ENCODE results near the gene SCNN1B. TPM values are rescaled to one million over a fixed set of nuclear protein-coding genes. Genes with fewer than 3 reads are reported as not detected.

Gene SCNN1B
- total and polyA plus RNA-seq, 3 experiments from 2014 or later: not detected

- H3K4me1 Mint-ChIP-seq: no peaks in the 10 kb centered on the region
Observed at GRCh38 chr16:23342083-23342640, 40.1 kb downstream of the SCNN1B start.

GRCh38 chr16:23343643-23344612 lies 41.8 kb downstream of the SCNN1B start:
- H3K4me1 Mint-ChIP-seq: no peaks in the 10 kb centered on the region
- DNase-seq: no peak
- Histone ChIP-seq H3K36me3 (ENCODE audit: insufficient read depth, low read length) (no peaks in the 10 kb centered on the region), H3K4me1 (ENCODE audit: insufficient read depth, low read length) (no peaks in the 10 kb centered on the region), H3K27ac (ENCODE audit: low read depth, low read length) (no peak overlapping the region), H3K4me3 (ENCODE audit: low read length) (no peak overlapping the region), H3K27me3 (ENCODE audit: insufficient read depth, low read length, poor library complexity, severe bottlenecking) (no peaks in the 10 kb centered on the region), H3K9me3 (ENCODE audit: low read length) (no peaks in the 10 kb centered on the region)
- POLR2A ChIA-PET: no interaction called here
- CTCF ChIA-PET: no interaction called here
- H3K36me3 Mint-ChIP-seq: no peaks in the 10 kb centered on the region
- H3K4me3 Mint-ChIP-seq: no peak overlapping the region
- peaks cover 0 to 4% (median 0%) of the 10 kb centered on the region in 5 donors for H3K9me3 Mint-ChIP-seq
- peaks cover 10 to 11% of the 10 kb centered on the region in 2 donors for H3K27me3 Mint-ChIP-seq
- H3K27ac Mint-ChIP-seq: no peak overlapping the region

More at GRCh38 chr16:23342083-23342640, 40.1 kb downstream of the SCNN1B start:
- no peaks in the 10 kb centered on the region for H3K9me3 ChIP-seq (ENCODE audit: low read length)
- peaks cover 6 to 7% of the 10 kb centered on the region in 2 donors for H3K27me3 Mint-ChIP-seq
- POLR2A ChIA-PET: no interaction called here
- H3K9me3 Mint-ChIP-seq: peaks cover 0 to 4% (median 0%) of the 10 kb centered on the region in 5 donors
- H3K27ac Mint-ChIP-seq: no peak overlapping the region
- no peak overlapping the region for H3K4me3 Mint-ChIP-seq
- H3K27me3 ChIP-seq (ENCODE audit: insufficient read depth, low read length, poor library complexity, severe bottlenecking): no peaks in the 10 kb centered on the region
- no peaks in the 10 kb centered on the region for H3K36me3 Mint-ChIP-seq
- H3K4me1 ChIP-seq (ENCODE audit: insufficient read depth, low read length): no peaks in the 10 kb centered on the region
- no peak overlapping the region for H3K4me3 ChIP-seq (ENCODE audit: low read length)
- CTCF ChIA-PET: no interaction called here
- no peaks in the 10 kb centered on the region for H3K36me3 ChIP-seq (ENCODE audit: insufficient read depth, low read length)
- no peak overlapping the region for H3K27ac ChIP-seq (ENCODE audit: low read depth, low read length)
- no peak for DNase-seq

- H3K27ac Mint-ChIP-seq: no peak overlapping the region
- peaks cover 0 to 2% (median 0%) of the 10 kb centered on the region in 5 donors for H3K9me3 Mint-ChIP-seq
- Histone ChIP-seq H3K27me3 (ENCODE audit: insufficient read depth, low read length, poor library complexity, severe bottlenecking) (no peaks in the 10 kb centered on the region), H3K4me3 (ENCODE audit: low read length) (no peak overlapping the region), H3K27ac (ENCODE audit: low read depth, low read length) (no peak overlapping the region), H3K36me3 (ENCODE audit: insufficient read depth, low read length) (no peaks in the 10 kb centered on the region), H3K4me1 (ENCODE audit: insufficient read depth, low read length) (no peaks in the 10 kb centered on the region), H3K9me3 (ENCODE audit: low read length) (no peaks in the 10 kb centered on the region)
- ChIA-PET CTCF (no interaction called here), POLR2A (no interaction called here)
- H3K4me1 Mint-ChIP-seq: no peaks in the 10 kb centered on the region
- no peak overlapping the region for H3K4me3 Mint-ChIP-seq
- no peaks in the 10 kb centered on the region for H3K36me3 Mint-ChIP-seq
- DNase-seq: no peak
- H3K27me3 Mint-ChIP-seq: peaks cover 10 to 13% of the 10 kb centered on the region in 2 donors
Observed at GRCh38 chr16:23345237-23345636, 43.1 kb downstream of the SCNN1B start.

- H3K4me1 Mint-ChIP-seq: no peaks in the 10 kb centered on the region
Observed at GRCh38 chr16:23348579-23349469, 46.7 kb downstream of the SCNN1B start.

GRCh38 chr16:23351360-23351759 lies 49.3 kb downstream of the SCNN1B start:
- CTCF ChIA-PET: no interaction called here

More at GRCh38 chr16:23348579-23349469, 46.7 kb downstream of the SCNN1B start:
- Histone ChIP-seq H3K4me1 (ENCODE audit: insufficient read depth, low read length) (no peaks in the 10 kb centered on the region), H3K27ac (ENCODE audit: low read depth, low read length) (no peak overlapping the region), H3K27me3 (ENCODE audit: insufficient read depth, low read length, poor library complexity, severe bottlenecking) (no peaks in the 10 kb centered on the region), H3K9me3 (ENCODE audit: low read length) (no peaks in the 10 kb centered on the region), H3K4me3 (ENCODE audit: low read length) (no peak overlapping the region), H3K36me3 (ENCODE audit: insufficient read depth, low read length) (no peaks in the 10 kb centered on the region)
- H3K27me3 Mint-ChIP-seq: peaks cover 13 to 35% of the 10 kb centered on the region in 2 donors
- no peaks in the 10 kb centered on the region for H3K36me3 Mint-ChIP-seq
- ChIA-PET POLR2A (no interaction called here), CTCF (no interaction called here)
- peak overlapping the region in 1 of 8 donors; percentile 30 for H3K27ac Mint-ChIP-seq
- peaks cover 0 to 4% (median 0%) of the 10 kb centered on the region in 5 donors for H3K9me3 Mint-ChIP-seq
- no peak for DNase-seq
- H3K4me3 Mint-ChIP-seq: no peak overlapping the region

GRCh38 chr16:23353440-23353839 lies 51.3 kb downstream of the SCNN1B start:
- no peaks in the 10 kb centered on the region for H3K27me3 ChIP-seq (ENCODE audit: insufficient read depth, low read length, poor library complexity, severe bottlenecking)
- H3K4me1 Mint-ChIP-seq: no peaks in the 10 kb centered on the region

More at GRCh38 chr16:23351360-23351759, 49.3 kb downstream of the SCNN1B start:
- DNase-seq: no peak
- H3K9me3 Mint-ChIP-seq: peaks cover 0 to 4% (median 0%) of the 10 kb centered on the region in 5 donors
- H3K27ac Mint-ChIP-seq: no peak overlapping the region
- Histone ChIP-seq H3K27me3 (ENCODE audit: insufficient read depth, low read length, poor library complexity, severe bottlenecking) (no peaks in the 10 kb centered on the region), H3K36me3 (ENCODE audit: insufficient read depth, low read length) (no peaks in the 10 kb centered on the region), H3K4me3 (ENCODE audit: low read length) (no peak overlapping the region), H3K9me3 (ENCODE audit: low read length) (no peaks in the 10 kb centered on the region), H3K4me1 (ENCODE audit: insufficient read depth, low read length) (no peaks in the 10 kb centered on the region), H3K27ac (ENCODE audit: low read depth, low read length) (no peak overlapping the region)
- no peak overlapping the region for H3K4me3 Mint-ChIP-seq
- no peaks in the 10 kb centered on the region for H3K4me1 Mint-ChIP-seq
- H3K27me3 Mint-ChIP-seq: peaks cover 11 to 45% of the 10 kb centered on the region in 2 donors
- H3K36me3 Mint-ChIP-seq: no peaks in the 10 kb centered on the region
- POLR2A ChIA-PET: no interaction called here

GRCh38 chr16:23354246-23354645 lies 52.1 kb downstream of the SCNN1B start:
- Histone ChIP-seq H3K4me1 (ENCODE audit: insufficient read depth, low read length) (no peaks in the 10 kb centered on the region), H3K9me3 (ENCODE audit: low read length) (no peaks in the 10 kb centered on the region), H3K27me3 (ENCODE audit: insufficient read depth, low read length, poor library complexity, severe bottlenecking) (no peaks in the 10 kb centered on the region), H3K27ac (ENCODE audit: low read depth, low read length) (no peak overlapping the region), H3K4me3 (ENCODE audit: low read length) (no peak overlapping the region), H3K36me3 (ENCODE audit: insufficient read depth, low read length) (no peaks in the 10 kb centered on the region)
- ChIA-PET POLR2A (no interaction called here), CTCF (no interaction called here)
- Mint-ChIP-seq H3K4me3 (no peak overlapping the region), H3K4me1 (no peaks in the 10 kb centered on the region), H3K27me3 (peaks cover 6 to 35% of the 10 kb centered on the region in 2 donors), H3K36me3 (no peaks in the 10 kb centered on the region), H3K9me3 (peaks cover 0 to 4% (median 0%) of the 10 kb centered on the region in 5 donors), H3K27ac (no peak overlapping the region)
- DNase-seq: no peak

More at GRCh38 chr16:23353440-23353839, 51.3 kb downstream of the SCNN1B start:
- H3K9me3 Mint-ChIP-seq: peaks cover 0 to 4% (median 0%) of the 10 kb centered on the region in 5 donors
- POLR2A ChIA-PET: no interaction called here
- no peaks in the 10 kb centered on the region for H3K36me3 Mint-ChIP-seq
- H3K27ac ChIP-seq (ENCODE audit: low read depth, low read length): no peak overlapping the region
- no peak for DNase-seq
- no peak overlapping the region for H3K4me3 Mint-ChIP-seq
- H3K4me3 ChIP-seq (ENCODE audit: low read length): no peak overlapping the region
- H3K9me3 ChIP-seq (ENCODE audit: low read length): no peaks in the 10 kb centered on the region
- CTCF ChIA-PET: no interaction called here
- H3K27ac Mint-ChIP-seq: no peak overlapping the region
- H3K36me3 ChIP-seq (ENCODE audit: insufficient read depth, low read length): no peaks in the 10 kb centered on the region
- H3K27me3 Mint-ChIP-seq: peaks cover 6 to 40% of the 10 kb centered on the region in 2 donors
- H3K4me1 ChIP-seq (ENCODE audit: insufficient read depth, low read length): no peaks in the 10 kb centered on the region

Data from CD8-positive, alpha-beta memory T cell (primary cell).